GM21619 (cell line): Measurements from ENCODE around the gene MSI2.

Source experiments
- ATAC-seq: cut with Tn5 transposase; IDR thresholded peaks from one replicate; pipeline ENCODE4 v1.9.1; 2021; ENCODE audit not compliant: unreplicated experiment

MSI2 gene

DNA sequence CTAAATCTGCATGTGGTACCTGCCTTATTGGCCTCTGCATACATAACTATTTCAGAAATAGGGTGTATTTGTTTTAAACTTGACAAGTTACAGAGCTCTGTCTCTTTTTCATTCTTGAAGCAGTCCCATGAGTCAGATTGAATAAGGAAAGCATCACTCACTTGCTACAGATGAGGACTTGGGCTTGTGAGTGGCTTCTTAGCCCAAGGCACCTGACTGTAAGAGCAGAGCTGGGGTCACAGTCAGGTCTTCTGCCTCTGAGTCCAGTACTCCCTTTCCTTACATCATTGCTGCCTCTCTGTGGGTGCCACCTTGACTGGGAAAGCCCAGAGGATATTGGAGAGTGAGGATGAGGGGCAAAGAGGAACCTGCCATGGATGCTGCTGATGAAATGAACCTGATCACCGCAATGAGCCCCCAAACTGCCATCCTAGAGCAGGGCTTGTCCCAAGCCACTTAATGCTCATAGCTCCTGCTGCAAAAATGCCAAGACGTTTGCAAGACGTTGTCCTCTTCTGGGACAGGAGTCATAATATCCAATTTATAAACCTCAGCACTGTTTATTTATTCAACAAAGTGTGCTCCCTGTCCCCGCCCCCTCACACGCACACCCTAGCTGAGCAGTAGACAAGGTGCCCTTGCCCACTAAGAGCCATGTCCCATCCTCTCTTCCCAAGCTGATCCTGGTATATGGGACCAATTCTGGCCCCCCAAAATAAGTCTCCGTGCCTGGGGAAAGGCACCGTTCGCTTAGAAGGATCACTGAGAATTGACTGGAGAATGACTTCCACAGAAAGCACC, 414.6 kb downstream of the MSI2 start:
- no peak for ATAC-seq

DNA sequence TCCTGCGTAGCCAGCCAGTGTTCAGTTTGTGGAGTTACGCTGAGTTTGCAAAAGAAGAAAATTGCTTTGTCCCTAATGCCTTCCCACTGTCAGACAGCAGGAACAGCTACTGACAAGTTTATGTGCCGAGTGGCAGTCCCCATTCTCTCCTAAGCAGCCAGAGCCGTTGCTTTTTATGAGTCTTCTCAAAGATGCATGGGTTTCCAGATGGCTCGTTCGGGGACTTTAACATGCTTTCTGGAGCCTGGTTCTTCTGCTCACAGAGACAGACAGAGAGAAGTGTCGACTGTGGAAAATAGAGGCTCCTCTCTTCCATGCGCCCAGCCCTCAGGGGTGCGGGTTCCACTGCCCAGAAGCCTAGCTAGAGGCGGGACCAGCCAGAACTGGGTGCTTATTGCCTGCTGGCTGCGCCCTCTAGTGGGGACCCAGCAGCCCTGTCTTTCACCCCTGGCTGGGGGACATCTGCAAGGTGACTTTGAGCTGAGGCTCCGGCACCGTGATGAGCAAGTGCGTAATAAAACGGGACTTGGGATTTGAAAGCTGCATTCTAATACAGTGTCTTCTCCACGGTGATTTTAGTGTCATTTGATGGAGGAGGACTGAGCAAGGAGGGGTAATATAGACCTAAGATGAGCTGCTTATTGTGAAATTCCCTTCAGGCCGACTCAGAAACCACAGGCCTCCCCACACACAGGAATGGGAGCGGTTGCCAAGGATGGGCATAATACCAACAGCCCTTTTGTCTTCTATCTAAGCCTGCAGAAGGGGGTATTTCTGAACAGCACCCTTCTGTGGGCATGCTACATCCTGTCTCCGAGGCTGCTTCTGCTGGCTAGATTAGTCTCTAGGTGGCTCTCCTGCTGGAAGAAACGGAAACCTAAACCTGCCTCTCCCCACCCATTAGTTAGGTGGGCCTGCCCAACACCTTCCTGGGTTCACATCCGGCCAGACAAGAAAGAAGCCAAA, 415.6 kb downstream of the MSI2 start:
- ATAC-seq: peak; percentile 66

DNA sequence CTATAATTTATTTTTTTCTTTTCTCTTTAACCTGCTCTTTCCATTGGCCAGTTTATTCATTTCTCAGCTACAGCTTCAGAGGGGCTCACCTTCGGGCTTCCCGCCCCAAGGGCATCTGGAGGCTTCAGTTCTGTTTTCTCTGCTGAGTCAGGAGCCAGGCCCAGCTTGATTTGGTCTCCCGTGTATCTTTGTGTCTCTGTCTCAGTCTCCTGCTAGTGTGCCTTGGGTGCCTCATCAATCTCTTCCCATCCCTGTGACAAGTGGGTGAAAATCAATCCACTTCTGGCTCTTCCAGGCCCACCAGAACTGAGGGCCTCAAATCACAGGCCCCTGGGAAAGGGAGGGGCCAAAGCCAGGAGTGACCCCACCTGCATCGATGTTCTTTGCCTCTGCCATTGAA, 416.6 kb downstream of the MSI2 start:
- ATAC-seq: no peak

DNA sequence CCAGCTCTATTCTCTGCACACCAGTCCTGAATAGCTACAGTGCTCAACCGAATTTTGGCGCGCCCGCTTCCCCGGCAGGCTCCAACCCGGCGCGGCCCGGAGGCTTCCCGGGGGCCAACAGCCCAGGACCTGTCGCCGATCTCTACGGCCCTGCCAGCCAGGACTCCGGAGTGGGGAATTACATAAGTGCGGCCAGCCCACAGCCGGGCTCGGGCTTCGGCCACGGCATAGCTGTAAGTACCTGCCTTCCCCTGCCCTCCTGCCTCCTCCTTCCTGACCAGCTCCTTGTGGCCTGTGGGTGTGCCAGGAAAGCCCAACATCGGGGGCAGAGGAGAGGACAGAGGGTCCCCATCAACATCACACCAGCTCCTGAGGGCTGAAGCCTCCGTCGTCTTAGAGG, 418.6 kb downstream of the MSI2 start:
- no peak for ATAC-seq

DNA sequence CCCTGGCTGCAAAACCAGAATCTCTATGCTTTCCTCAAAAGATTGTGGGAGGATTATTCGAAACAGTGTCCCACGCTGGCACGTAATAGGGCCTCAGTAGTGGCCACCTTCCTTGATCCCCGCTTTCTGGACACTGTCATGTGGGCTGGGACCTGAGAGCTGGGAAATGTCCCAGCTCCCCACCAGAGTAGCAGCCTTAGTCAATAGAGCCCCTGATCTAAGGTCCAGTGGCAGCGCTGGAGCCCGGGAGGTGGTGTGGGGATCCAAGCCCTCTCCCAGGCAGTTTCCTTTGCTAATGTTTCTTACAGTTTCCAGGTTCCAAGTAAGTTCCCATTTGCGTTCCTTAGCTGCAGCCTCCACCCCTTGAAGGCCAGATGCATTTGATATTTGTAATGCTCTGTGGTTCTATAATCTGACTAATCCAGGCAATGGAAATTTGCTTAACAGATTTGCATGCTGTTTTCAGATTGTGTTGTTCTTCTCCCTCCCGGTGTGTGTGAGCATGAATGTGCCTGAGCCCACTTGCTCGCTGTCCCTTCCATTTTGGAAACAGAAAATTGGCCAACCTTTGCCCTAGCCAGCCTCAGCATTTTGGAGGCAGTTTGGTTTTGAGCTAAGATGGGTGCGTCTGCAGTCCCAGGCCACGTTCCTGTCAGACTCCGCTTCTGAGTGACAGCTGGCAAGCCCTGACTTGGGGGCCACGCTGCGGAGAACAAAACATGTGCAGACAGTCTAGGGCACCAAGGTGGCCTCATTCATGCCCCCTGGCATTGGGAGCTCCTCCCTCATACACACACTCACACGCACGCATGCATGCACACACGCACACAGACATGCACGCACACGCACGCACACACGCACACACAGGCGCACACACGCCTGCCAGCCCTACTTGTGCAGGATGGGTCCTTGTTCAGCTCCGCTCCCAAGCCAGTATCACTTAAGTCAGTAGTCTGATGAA, 419.4 kb downstream of the MSI2 start:
- ATAC-seq: no peak

GRCh38 chr17:57676543-57676942, 420.2 kb downstream of the MSI2 start:
- no peak for ATAC-seq

GRCh38 chr17:57677301-57677700, 421.0 kb downstream of the MSI2 start:
- ATAC-seq: no peak

DNA sequence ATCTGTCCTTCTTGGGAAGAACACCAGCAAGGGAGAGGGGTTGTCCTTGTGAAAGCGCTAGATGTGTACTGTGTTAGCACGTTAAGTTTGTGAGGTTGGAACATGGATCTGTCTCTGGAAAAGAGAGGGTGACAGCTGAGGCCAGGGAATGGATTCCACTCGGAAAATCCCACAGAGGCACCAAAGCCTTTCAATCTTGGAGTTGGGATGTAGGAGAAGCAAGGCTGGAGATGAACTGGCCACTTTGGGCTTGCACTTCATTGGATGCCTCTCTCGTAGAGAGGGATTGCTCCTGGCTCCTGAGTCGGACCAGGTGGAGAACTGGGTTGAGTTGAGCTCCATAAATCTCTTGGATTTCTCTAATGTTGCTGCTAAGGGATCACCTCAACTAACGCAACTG, 421.5 kb downstream of the MSI2 start:
- ATAC-seq: no peak

DNA sequence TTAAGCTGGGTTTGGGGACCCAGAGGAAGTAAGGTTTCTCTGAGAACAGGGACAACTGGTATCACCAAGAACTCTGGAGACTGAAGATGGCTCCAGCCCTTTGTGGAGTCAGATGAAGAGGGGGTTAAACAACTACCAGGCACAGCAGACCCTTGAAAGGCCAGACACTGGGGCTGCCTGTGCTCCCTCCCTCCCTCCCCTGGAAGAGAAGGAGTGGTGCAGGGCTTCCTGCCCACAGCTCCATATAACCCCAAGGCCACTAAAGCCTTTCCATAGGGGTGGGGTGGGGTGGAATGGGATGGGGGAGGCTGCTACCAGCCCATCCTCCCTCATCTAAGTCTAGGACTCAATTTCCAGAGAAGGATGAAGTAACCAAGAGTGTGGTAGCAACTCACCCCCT, 422.1 kb downstream of the MSI2 start:
- no peak for ATAC-seq

DNA sequence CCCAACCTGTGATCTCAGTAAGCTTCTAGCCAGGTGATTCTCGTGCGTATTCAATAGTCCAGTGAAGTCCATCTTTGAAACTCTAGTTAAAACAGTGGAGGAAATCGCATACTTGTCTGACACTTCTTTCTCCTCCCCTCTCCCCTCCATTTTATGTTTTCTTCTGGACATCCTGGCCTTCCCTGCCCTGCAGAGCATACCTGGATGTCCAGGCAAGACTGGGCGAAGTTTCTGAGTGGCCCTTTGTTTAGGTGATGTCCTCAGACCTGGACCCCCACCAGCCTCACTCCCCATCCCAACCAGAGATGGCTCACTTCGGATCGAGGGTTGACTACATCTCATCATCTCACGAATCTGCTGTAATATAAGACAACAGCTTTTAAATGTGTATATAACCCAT, 423.0 kb downstream of the MSI2 start:
- ATAC-seq: no peak

DNA sequence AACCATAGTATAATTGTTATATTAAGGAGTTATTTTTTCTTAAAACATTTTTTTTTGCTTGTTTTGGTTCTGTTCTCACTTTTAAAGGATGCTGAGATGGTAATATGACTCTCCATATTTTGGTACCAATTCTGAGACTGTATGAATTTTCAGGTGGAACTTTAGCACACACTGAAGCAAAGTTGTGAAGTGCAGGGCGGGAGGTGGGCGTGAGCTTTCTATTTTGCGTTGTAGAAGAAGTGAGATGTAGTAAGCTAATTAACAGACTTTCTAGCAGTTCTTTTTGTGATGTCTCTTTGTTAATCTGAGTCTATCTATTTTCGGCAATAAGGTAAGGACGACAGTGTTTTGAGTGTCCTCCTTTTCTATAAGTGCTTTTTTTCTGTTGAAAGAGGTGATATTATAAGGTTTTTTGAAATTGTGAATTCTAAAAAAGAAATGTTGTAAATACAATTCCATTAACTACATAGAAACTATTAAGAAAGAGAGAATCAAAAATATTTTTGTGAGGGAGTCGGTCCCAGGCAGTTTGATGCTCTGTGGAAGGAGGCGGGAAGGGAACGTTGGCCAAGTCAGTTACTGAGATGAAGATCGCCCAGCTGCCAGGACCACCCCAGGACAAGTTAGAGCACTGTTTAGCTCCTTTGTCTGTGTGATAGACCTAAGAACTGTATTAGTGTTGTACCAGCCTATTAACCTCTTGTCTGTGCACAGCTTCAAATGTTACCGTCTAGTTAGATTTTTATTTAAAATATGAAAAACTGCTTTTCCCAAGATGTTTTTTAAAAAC, 423.8 kb downstream of the MSI2 start:
- no peak for ATAC-seq

- no peak for ATAC-seq
These were observed 426.4 kb downstream of the MSI2 start for GRCh38 chr17:57682701-57683100.

DNA sequence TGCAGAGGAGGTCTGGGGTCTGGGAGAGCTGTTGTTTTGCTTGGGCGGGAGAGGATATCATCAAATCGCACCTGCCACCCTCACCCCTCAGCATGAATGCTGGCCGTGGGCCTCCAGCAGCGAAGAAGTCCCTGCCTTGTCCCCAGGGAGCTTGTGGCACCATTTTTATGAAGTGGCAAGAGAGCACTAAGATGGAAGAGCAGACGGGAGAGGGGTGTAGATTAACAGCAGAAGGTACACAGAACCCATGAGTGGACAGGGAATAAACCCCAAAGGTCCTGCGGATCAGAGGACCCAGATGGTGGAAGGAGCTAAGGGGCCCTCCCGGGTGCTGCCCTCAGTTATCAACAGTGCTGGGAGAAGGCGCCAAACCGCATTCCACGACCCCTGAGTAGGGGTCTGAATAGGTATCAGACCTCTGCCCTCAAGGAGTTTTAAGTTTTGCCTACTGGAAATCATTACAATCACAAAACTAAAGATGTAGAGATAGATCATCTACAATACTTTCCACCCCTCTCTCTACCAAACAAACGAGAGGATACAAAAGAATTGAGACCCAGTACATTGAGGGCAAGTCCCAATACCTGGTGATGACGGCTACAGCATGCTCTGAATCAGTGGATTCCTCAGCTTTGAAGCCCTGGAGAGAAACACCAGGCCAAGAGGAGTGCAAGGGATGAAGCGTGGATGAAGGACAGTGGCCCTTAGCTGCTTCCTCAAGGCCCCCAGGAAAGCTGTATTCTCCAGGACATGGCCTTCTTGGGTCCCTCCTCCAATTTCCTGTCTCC, 428.6 kb downstream of the MSI2 start:
- no peak for ATAC-seq

- no peak for ATAC-seq
These were observed 429.3 kb downstream of the MSI2 start for GRCh38 chr17:57685499-57686132.

DNA sequence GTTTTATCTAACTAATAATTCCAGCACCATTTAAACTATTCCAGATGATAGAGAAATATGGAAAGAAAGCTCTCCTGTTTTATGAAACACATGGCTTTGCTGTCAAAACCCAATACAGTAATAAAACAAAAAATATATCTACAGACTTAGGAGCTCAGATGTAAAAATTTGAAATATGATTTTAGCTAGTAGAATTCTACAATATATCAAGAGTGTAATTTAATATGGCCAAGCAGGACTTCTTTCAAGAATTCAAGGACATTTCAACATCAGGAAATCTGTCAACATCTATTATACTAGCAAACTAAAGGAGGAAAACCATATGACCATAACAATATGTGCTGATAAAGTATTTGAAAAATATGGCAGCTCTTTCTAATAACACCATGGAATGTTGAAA, 431.3 kb downstream of the MSI2 start:
- ATAC-seq: no peak

DNA sequence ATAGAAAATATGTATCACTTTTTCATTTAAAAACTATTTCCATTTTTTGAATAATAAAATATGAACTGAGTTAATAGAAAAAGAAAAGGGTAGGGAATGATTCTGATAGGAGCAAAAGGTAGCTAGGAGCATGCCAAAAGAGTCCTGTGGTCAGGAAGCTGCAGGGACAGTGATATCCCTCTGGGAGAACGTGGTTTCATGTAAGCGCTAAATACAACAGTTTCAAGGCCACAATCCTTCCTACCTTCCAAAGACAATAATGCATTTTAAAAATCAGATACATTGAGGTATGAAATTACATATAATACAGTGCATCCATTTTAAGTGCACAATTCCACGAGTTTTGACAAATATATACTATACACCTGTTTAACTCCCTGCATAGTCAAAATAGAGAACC, 432.9 kb downstream of the MSI2 start:
- ATAC-seq: no peak

- no peak for ATAC-seq
These were observed 435.6 kb downstream of the MSI2 start for GRCh38 chr17:57691939-57692338.

- no peak for ATAC-seq
These were observed 436.4 kb downstream of the MSI2 start for GRCh38 chr17:57692770-57693169.

GRCh38 chr17:57694051-57694450, 437.7 kb downstream of the MSI2 start:
- ATAC-seq: no peak
